ENCODE results near the gene ZNF365.
"Not testable (repeated sequence)": the region's sequence is repeated elsewhere in the genome, so short reads cannot be mapped to it uniquely, and the experiment has no call there.

Gene ZNF365, protein sequence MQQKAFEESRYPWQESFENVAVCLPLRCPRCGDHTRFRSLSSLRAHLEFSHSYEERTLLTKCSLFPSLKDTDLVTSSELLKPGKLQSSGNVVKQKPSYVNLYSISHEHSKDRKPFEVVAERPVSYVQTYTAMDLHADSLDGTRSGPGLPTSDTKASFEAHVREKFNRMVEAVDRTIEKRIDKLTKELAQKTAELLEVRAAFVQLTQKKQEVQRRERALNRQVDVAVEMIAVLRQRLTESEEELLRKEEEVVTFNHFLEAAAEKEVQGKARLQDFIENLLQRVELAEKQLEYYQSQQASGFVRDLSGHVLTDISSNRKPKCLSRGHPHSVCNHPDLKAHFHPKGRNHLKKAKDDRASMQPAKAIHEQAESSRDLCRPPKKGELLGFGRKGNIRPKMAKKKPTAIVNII

DNA sequence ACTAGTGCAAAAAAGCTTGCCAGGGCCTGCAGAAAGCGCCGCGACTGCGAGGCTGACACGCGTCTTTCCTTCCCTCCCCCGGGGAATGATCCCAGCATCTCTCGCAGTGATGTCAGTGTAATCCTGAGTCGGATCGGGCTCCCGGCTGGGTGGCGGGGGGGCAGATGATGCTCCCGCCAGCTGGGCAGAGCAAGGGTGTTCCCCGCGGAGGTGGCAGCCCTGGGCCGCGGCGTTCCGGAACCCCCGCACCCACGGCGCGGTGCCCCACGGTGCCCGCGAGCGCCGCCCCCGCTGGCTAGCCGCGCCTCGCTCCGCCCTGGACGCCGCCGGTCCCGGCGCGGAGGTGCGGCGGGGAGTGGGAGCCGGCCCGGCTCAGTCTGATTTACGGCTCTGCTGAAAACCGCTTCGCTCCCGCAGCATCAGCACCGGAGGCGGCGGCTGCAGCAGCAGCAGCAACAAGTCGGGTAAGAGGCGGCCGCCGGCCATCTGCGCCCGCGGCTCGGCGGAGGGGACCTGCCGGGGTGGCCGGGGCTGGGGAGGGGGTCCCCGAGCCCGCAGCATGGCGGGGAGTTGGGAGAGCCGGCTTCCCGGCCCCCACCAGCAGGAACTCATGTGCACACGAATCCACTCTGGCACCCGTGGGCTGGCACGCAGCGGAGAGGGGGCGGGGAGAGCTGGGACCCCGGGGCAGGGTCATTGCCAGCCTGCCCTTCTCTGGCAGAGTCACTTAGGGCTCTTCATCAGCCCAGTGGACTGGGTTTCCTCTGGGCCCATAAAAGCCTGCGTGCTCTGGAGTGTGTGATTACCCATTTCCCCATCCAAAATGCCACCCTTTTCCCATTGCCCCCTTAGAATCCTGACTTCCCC lies at the start of gene ZNF365:
Gene ZNF365, plus strand, starts transcription at position 375 of the 867 bp plus-strand sequence. CDS start 1,825 bp downstream, outside the sequence.
- DNase-seq: peak in 2 of 3 experiments; percentile 65 to 72

DNA sequence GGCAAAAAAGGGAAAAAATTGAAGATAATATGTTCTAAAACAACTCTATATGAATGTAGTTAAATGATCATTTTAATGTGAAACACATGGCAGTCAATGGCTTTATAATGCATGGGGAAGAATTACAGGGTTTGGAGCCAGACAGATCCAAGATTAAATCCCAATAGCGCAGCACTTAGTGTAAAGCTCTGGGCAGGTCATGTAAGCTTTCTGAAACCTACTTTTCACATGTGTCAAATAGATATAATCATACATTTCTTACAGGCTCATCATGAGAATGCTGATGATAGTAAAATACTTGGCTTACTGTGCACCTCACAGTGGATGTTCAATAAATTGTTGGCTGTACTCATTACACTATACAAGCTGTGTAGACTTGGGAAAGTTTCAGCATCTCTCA lies 48.0 kb upstream of the ZNF365 start:
- DNase-seq: no peak

DNA sequence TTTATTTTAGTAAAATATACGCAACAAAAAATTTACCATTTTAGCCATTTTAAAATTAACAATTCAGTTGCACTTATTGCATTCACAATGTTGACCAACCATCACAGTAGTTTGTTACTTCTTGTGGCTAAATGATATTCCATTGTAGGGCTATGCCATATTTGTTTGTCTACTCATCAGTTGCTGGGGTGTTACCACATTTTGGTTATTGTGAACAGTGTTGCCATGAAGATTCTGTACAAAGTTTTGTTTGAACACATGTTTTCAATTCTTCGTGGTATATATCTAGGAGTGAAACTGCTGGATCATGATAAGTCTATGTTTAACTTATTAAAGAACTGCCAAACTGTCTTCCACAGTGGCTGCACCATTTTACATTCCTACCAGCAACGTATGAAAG lies 46.3 kb upstream of the ZNF365 start:
- DNase-seq: no peak

DNA sequence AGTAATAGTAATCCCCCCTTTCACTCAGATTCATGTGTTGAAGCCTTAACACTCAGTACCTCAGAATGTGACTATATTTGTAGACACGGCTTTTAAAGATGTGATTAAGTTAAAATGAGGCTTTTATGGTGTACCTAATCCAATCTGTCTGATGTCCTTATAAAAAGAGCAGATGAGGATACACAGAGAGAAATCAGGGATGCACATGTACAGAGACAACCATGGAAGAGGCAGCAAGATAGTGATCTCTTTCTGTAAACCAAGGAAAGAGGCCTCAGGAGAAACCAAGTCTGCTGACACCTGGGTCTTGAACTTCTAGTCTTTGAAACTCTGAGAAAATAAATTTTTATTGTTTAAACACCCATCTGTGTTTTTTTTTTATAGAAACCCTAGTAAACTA lies 44.0 kb upstream of the ZNF365 start:
- no peak for DNase-seq

DNA sequence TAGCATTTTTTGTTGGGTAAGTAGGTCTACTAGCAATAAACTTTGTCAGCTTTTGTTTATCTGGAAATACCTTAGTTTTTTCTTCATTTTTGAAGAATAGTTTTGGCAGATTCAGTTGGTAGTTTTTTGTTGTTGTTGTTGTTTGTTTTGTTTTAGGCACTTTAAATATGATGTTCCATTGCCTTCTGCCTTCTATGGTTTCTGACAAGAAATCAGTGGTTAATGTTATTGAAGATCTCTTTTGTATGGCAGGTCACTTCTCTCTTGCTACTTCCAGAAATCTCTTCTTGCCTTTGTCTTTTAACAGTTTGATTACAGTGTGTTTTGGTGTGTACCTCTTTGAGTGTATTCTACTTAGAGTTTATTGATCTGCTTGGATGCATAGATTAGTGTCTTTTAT lies 41.8 kb upstream of the ZNF365 start:
- no peak for DNase-seq

DNA sequence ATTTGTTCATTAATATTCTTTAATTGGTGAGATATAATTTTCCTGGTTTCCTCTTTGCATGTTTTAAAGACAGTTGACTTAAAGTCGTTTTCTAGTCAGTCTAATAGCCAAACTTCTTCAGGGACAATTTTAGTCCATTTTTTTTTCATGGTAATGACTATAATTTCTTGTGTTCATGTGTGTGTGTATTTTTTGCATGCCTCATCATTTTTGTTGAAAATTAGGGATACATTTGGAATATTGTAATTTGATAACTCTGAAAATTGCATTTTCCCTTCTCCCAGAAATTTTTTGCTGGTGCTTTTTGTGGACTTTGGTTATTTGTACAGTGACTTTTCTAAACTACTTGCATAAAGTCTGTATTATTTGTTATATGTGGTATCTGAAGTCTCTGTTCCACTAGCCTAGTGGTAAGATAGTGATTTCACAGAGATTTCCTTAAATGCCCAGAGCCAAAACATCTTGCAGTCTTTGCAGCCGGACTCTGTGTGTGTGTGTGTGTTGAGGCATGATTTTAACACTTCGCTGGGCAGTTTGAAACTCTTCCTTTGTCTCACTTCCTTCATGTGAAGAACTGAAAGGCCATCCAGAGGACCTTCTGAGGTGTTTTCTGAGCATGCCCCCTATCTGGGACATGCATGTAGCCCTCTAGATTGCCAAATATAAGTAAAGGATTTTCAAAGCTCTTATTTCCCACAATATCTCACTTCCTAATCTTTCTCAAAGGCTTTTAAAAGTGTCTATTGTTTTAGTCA lies 40.9 kb upstream of the ZNF365 start:
- DNase-seq: no peak

DNA sequence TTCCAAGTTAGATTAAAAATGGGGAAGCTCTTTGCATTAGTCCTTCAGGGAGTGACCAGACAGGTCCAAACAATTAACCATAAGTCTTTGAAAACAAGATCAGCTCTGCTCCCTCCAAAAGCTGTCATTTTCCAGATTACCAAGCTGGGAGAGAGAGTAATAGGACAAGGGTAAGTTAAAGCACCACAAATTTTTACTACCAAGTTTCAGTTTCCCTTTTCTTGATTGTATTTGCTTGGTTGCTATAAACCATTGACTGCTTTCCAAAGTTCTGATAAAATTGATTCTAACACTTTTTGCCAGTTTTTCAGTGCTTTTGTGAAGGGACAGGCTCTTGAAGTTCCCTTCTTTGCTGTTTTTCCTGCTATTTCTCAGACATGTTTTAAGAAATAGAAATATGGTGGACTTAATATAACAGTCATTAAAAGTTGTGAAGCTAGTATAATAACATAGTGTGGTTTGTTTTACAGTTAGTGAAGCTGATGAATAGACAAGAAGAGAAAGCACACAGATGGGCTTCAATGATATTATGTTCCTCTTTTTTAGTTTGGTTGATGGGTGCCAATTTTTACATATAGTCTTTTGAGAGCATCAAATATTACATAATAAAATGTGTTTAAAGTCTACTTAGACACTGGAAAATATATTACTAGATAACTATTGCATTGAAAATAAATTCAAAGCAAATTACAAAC lies 40.0 kb upstream of the ZNF365 start:
- DNase-seq: no peak

DNA sequence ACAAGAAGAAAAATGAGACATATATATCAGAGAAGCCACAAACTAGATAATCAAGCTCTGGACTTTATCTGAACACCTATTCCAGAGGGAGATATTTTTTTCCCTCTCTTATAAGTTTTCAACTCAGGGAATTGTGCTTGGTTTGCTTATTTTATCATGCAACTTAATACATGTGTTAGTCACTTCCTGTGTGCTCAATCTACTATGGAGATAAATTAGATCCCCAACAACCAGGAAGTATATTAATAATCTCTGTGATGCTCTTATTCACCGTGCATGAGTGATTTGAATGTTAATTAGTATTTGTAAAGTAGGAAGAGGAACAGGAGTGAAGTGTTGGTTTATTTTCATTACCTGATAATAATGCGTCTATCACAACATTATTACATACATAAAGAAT lies 38.8 kb upstream of the ZNF365 start:
- DNase-seq: no peak

DNA sequence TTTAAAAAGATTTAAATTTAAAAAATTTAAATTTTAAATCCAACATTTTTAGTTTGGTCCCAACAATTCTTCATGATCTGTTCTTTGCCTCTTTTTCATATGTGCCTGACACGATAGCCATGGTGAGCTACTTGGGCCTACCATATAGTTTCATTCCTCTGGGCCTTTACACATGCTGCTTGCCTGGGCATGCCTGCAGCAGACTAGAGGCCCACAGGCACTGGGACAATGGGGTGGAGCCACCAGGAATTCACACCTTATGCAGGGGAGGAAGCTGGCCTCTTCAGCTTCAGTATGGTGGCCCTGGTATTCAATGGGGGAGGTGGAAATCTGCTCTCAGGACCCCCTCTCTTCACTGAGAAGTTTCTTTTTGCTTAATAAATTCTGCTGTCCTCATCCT lies 37.8 kb upstream of the ZNF365 start:
- no peak for DNase-seq

DNA sequence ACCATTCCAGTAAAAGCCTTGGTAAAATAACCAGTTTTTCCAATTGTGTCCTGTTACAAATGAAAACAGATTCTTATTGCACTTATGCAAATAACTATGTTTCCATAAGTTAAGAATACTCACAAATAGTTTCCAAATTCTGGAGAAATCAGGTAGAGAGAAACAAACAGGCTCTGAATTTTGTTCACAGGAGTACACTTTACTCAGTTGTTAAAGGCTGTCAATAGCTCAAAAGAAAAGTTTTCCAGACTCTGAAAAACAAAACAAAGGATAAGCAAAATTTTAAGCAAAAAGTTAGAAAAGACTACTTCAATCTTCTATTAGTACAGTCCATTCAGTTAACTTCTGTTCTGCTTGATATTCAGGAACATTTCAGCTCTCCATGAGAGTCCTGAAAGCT lies 32.8 kb upstream of the ZNF365 start:
- DNase-seq: no peak

DNA sequence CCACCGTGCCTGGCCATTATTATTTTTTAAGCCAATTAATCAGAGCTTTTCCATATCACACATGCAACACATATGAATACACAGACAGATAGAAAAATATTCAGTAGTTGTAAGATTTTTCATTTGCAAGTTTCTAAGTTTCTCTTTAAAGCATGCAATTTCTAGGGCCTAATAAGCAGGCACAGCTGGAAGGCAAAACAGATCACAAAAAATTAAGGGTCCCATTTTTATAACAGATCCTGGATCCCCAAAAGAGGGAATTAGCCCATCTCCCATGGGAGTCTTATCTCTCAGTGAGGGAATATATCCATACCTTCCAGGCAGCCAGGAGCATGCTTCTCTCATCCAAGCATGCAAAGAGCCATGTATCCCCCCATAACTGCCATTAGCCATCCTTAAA lies 31.2 kb upstream of the ZNF365 start:
- no peak for DNase-seq

DNA sequence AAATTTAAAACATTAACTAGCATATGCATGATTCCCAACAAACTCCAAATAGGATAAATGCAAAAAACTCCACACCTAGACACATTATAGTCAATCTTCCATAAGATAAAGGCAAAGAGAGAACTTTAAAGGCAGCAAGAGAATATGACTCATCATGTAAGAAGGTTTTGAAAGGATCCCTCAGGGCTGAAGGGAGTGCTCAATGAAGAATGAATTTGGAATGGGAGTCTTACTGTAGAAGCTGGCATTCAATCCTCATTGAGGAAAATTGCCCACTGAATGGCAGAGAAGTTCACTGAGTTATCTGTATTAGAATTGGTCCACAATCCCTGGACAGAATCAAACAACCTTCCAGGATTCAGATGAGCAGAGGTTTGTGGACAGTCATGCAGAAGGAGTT lies 26.1 kb upstream of the ZNF365 start:
- DNase-seq: no peak

DNA sequence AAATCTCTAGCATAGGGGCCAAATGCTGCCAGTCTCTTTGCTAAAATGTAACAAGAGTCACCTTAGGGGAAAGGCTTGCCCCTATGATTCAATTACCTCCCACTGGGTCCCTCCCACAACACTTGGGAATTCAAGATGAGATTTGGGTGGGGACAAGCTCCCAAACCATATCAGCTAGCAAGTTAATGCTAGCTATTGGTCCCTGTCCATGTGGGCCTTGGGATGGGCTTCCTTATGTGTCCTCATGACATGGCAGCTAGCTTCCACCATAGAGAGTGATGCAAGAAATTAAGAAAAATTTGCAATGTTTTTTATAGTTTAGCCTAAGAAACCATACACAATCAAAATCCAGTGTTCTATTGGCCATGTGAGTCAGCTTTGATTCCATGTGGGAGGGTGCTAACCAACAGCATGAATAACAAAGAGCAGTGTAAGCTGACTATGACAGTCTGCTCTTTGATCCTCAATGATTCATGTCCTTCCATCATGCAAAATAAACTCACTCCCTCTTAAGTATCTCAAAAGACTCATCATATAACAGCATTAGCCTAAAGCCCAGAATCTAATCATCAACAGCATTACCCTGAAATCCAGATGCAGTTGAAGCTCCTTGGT lies 21.7 kb upstream of the ZNF365 start:
- no peak for DNase-seq

DNA sequence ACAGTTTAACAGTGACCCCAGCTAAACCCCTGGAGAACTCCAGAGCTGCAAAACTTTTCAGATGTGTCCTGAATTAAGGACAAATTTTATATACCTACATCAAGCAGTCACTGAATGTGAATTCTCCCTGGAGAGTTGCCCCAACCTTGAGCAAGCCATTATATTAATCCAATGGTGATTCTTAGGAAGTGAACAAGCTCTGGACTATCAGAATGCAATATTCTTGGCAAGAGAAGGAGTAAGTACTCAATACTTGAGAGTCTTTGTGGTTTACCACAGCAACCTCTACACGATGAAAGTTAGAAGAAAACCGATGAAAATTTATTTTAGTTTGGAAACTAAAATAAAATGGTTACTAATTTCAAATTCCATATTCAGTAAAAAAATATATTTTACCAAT lies 19.3 kb upstream of the ZNF365 start:
- no peak for DNase-seq

DNA sequence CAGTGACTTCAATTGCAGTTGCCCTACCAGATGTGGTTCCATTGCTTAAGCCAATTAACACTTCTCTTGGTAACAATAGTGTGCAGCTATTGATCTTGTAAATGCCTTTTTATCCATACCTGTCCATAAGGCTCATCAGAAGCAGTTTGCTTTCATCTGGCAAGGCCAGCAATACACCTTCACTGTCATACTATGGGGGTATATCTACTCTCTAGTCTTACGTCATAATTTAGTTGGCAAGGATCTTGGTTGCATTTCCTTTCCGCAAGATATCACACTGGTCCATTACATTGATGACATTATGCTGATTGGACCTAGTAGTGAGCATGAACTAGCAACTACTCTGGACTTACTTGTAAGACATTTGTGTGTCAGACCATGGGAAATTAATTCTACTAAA lies 17.7 kb upstream of the ZNF365 start:
- no peak for DNase-seq

DNA sequence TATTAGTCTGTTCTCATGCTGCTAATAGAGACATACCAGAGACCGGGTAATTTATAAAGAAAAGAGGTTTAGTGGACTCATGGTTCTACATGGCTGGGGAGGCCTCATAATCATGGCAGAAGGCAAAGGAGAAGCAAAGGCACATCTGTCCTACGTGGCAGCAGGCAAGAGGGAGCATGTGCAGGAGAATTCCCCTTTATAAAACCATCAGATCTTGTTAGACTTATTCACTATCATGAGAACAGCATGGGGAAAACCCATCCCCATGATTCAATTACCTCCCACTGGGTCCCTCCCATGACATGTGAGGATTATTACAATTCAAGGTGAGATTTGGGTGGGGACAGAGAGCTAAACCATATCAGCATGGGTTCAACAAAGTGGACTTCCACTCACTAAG lies 16.0 kb upstream of the ZNF365 start:
- not testable (repeated sequence) for DNase-seq

DNA sequence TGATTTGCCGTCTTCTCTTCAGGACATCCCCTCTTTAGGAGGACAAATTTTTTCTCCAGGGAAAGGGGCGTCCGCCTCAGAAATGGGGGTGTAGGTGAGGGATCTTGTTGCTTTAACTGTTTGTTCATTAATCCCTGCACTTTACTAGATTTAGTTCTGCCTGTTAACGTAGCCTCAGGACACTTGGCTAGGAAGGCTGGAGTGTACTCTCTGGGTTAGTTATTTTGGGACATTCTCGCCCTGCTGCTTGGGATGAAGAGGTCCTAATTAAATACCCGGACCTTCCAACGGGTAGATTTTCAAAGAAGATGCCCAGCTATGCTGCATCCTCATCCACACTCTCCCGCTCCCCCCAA lies 552 bp upstream of the ZNF365 start:
- no peak for DNase-seq

DNA sequence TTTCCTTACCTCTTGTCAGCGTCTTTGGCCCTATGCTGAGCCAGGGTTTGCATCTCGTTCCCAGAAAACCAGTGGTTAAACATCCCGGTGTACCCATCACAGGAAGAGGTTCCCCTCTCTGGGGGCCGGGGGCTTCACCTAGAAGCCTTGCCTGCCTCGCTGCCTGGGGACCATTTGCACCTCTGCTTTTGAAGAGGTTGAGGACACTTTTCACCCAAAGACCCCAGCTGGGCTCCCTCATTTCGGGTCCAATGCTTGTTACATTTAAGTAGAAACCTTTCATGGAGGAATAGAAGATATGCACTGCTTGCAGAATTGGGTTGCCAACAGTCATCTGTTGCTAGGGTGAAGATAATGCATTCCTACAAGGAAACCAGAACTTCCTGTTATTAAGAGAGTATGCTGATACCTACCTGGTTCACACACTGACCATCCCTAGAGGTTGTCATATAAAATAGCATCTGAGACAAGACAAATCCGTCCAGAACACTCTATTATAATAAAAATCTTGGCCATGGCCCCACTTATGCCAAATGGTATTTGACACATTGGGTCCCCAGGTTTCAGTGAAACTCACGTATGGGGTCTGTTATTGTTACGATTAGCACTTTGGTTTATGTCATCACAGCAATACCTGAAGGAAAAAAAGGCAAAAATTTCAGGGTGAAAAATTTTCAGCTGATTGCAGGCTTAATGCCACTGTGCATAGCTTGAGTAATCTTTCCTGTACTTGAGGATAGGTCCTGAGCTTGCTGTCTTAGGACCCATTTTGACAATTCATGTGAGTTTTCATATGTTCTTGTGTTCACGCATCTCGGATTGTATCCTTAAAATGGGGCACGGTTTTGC lies 917 bp downstream of the ZNF365 start:
- peak in 2 of 3 experiments; percentile 8 to 47 for DNase-seq

DNA sequence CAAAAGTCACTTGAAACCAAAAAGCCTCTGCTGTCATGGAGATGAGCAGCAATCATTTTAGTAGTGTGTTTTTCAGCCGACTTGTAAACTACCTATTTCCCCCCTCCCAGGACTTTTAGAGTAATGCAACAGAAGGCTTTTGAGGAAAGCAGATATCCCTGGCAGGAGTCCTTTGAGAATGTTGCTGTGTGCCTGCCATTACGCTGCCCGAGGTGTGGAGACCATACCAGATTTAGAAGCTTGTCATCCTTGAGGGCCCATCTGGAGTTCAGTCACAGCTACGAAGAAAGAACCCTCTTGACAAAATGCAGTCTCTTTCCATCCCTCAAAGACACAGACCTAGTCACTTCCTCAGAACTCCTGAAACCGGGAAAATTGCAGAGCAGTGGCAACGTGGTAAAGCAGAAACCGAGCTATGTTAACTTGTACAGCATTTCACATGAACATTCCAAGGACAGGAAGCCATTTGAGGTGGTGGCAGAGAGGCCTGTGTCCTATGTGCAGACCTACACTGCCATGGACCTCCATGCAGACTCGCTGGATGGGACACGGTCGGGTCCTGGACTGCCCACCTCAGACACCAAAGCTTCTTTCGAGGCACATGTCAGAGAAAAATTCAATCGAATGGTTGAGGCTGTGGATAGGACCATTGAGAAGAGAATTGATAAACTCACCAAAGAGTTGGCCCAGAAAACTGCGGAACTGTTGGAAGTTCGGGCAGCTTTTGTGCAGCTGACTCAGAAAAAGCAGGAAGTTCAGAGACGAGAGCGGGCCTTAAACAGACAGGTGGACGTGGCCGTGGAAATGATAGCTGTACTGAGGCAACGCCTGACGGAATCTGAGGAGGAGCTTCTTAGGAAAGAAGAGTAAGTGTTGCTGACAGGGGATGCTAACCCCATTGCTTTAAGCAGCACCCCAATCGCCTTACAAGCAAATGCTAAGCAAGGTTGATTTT lies 2.2 kb downstream of the ZNF365 start:
- DNase-seq: no peak

DNA sequence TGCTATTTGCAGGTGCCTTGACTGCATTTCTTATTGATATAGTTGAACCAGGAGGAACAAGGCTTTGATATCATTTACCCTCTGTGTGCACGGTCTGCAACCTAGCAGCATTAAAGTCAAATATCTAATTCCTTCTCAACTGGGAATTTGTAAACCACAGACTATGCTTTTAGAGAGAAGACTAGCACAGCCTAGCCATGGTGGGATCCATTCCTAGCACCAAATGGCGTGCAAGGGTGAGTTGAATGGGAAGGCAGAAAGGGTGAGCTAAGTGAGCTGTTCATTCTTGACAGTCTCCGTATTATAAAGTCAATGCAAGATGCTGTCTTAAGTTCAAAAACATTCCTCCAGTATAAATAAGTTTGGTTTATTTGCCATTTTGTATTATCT lies 2.9 kb downstream of the ZNF365 start:
- no peak for DNase-seq

All from NCI-H1417 (cell line).